Astrocyte (in vitro differentiated cells and primary cell): ENCODE data around the gene RALGAPA1. TPM values are rescaled to one million over a fixed set of nuclear protein-coding genes. Genes with fewer than 3 reads are reported as not detected.

Experiments used
- DNase-seq: peaks from one replicate; pipeline ENCODE4 v3.0.0-alpha.2; 2010; ENCODE audit warnings: low read depth
- FAIRE-seq: peaks from 2 replicates; lab custom pipeline; 2011; peaks lifted over from hg19 to GRCh38; lab: Jason Lieb, UNC
- H2AFZ ChIP-seq: 2 replicates; pipeline ENCODE4 v1.6.0; 2012; ENCODE audit warnings: low read depth, low read length, inconsistent platforms
- H3K27ac ChIP-seq: 2 replicates; pipeline ENCODE4 v1.5.1; 2011; ENCODE audit warnings: low read depth, low read length, inconsistent platforms
- H3K27me3 ChIP-seq: 2 replicates; pipeline ENCODE4 v1.6.0; 2011; ENCODE audit warnings: low read length, inconsistent platforms; ENCODE audit not compliant: insufficient read depth
- H3K36me3 ChIP-seq: 2 replicates; pipeline ENCODE4 v1.5.1; 2011; ENCODE audit warnings: low read length, inconsistent platforms; ENCODE audit not compliant: insufficient read depth
- H3K4me1 ChIP-seq: 2 replicates; pipeline ENCODE4 v1.5.1; 2011; ENCODE audit warnings: low read length, inconsistent platforms; ENCODE audit not compliant: insufficient read depth
- H3K4me2 ChIP-seq: 2 replicates; pipeline ENCODE4 v1.6.0; 2012; ENCODE audit warnings: low read length, inconsistent platforms
- H3K4me3 ChIP-seq: 2 replicates; pipeline ENCODE4 v1.5.1; 2011; ENCODE audit warnings: low read depth, mild to moderate bottlenecking, low read length, inconsistent platforms; ENCODE audit not compliant: insufficient read depth
- H3K79me2 ChIP-seq: 2 replicates; pipeline ENCODE4 v1.6.0; 2012; ENCODE audit warnings: mild to moderate bottlenecking, low read length, inconsistent platforms; ENCODE audit not compliant: insufficient read depth
- H3K9ac ChIP-seq: 2 replicates; pipeline ENCODE4 v1.6.0; 2012; ENCODE audit warnings: mild to moderate bottlenecking, low read length, inconsistent platforms
- H3K9me3 ChIP-seq: 2 replicates; pipeline ENCODE4 v1.5.1; 2012; ENCODE audit warnings: low read depth, mild to moderate bottlenecking, low read length, inconsistent platforms; ENCODE audit not compliant: insufficient read depth
- H4K20me1 ChIP-seq: 2 replicates; pipeline ENCODE4 v1.6.0; 2012; ENCODE audit warnings: low read length, inconsistent platforms; ENCODE audit not compliant: insufficient read depth
- H3K27ac Mint-ChIP-seq: one replicate; pipeline ENCODE4 v1.8.0; 2021; ENCODE audit warnings: mild to moderate bottlenecking, mixed read lengths; ENCODE audit not compliant: unreplicated experiment
- H3K27me3 Mint-ChIP-seq: one replicate; pipeline ENCODE4 v1.8.0; 2021; ENCODE audit warnings: low read depth, mixed read lengths; ENCODE audit not compliant: unreplicated experiment
- H3K36me3 Mint-ChIP-seq: one replicate; pipeline ENCODE4 v1.8.0; 2021; ENCODE audit warnings: low read depth, mixed read lengths; ENCODE audit not compliant: unreplicated experiment
- H3K4me1 Mint-ChIP-seq: one replicate; pipeline ENCODE4 v1.8.0; 2021; ENCODE audit warnings: low read depth, mixed read lengths; ENCODE audit not compliant: unreplicated experiment
- H3K4me3 Mint-ChIP-seq: one replicate; pipeline ENCODE4 v1.8.0; 2021; ENCODE audit warnings: mild to moderate bottlenecking, moderate library complexity, mixed read lengths; ENCODE audit not compliant: unreplicated experiment
- H3K9me3 Mint-ChIP-seq: one replicate; pipeline ENCODE4 v1.8.0; 2021; ENCODE audit warnings: mild to moderate bottlenecking, mixed read lengths; ENCODE audit not compliant: unreplicated experiment
- CTCF ChIP-seq: IDR thresholded peaks from 2 replicates; pipeline ENCODE4 v1.5.1; 2011; ENCODE audit warnings: low read depth, mild to moderate bottlenecking, inconsistent platforms, low read length, moderate library complexity; ENCODE audit not compliant: insufficient read depth
- EZH2 ChIP-seq: IDR thresholded peaks from 2 replicates; pipeline ENCODE4 v1.6.1; 2012; ENCODE audit warnings: mild to moderate bottlenecking, low read length, inconsistent platforms; ENCODE audit not compliant: insufficient read depth
- total RNA-seq: library from RNA; stranded (reverse); gene quantifications from 2 replicates; pipeline ENCODE4 v1.2.1, GENCODE V29; 2021

The RALGAPA1 gene
- total RNA-seq, 1 donor from 2014 or later, result 24.8 TPM

- Histone ChIP-seq H2AFZ (no peak overlapping the region), H3K36me3 (no peaks in the 10 kb centered on the region), H3K27me3 (no peaks in the 10 kb centered on the region), H3K4me2 (no peak overlapping the region), H3K79me2 (no peaks in the 10 kb centered on the region), H3K9me3 (no peaks in the 10 kb centered on the region), H3K4me3 (no peak overlapping the region), H3K4me1 (no peaks in the 10 kb centered on the region), H3K27ac (no peak overlapping the region), H4K20me1 (no peaks in the 10 kb centered on the region), H3K9ac (no peak overlapping the region)
- no peaks in the 10 kb centered on the region for H3K36me3 Mint-ChIP-seq
- FAIRE-seq (no peak), DNase-seq (no peak)
- H3K27ac Mint-ChIP-seq, result no peak overlapping the region
- no peak overlapping the region for H3K4me3 Mint-ChIP-seq
- no peaks in the 10 kb centered on the region for H3K4me1 Mint-ChIP-seq
- H3K27me3 Mint-ChIP-seq, result no peaks in the 10 kb centered on the region
- peaks cover 11% of the 10 kb centered on the region for H3K9me3 Mint-ChIP-seq
- TF ChIP-seq CTCF (no peak), EZH2 (no peak)
Observed at GRCh38 chr14:35499180-35499579, 309.9 kb downstream of the RALGAPA1 start.

GRCh38 chr14:35495278-35495677 is 313.8 kb downstream of the RALGAPA1 start:
- H3K27me3 Mint-ChIP-seq, result no peaks in the 10 kb centered on the region
- no peaks in the 10 kb centered on the region for H3K9me3 ChIP-seq
- H3K9me3 Mint-ChIP-seq, result peaks cover 15% of the 10 kb centered on the region
- H3K27ac ChIP-seq, result no peak overlapping the region
- TF ChIP-seq EZH2, result no peak
- TF ChIP-seq CTCF, result no peak
- H3K27me3 ChIP-seq, result no peaks in the 10 kb centered on the region
- no peaks in the 10 kb centered on the region for H4K20me1 ChIP-seq
- FAIRE-seq, result no peak
- H2AFZ ChIP-seq, result no peak overlapping the region
- no peak overlapping the region for H3K4me2 ChIP-seq
- no peak overlapping the region for H3K4me3 ChIP-seq
- no peaks in the 10 kb centered on the region for H3K36me3 ChIP-seq
- H3K4me3 Mint-ChIP-seq, result no peak overlapping the region
- H3K36me3 Mint-ChIP-seq, result no peaks in the 10 kb centered on the region
- no peak for DNase-seq
- no peaks in the 10 kb centered on the region for H3K4me1 Mint-ChIP-seq
- H3K9ac ChIP-seq, result no peak overlapping the region
- no peaks in the 10 kb centered on the region for H3K4me1 ChIP-seq
- H3K79me2 ChIP-seq, result no peaks in the 10 kb centered on the region
- no peak overlapping the region for H3K27ac Mint-ChIP-seq

GRCh38 chr14:35492569-35493014 is 316.5 kb downstream of the RALGAPA1 start:
- H3K4me1 Mint-ChIP-seq, result no peaks in the 10 kb centered on the region
- FAIRE-seq (no peak), DNase-seq (no peak)
- H3K27me3 Mint-ChIP-seq, result no peaks in the 10 kb centered on the region
- H3K27ac Mint-ChIP-seq, result no peak overlapping the region
- no peaks in the 10 kb centered on the region for H3K36me3 Mint-ChIP-seq
- Histone ChIP-seq H3K9ac (no peak overlapping the region), H3K4me1 (no peaks in the 10 kb centered on the region), H4K20me1 (no peaks in the 10 kb centered on the region), H2AFZ (no peak overlapping the region), H3K36me3 (no peaks in the 10 kb centered on the region), H3K27me3 (no peaks in the 10 kb centered on the region), H3K4me3 (no peak overlapping the region), H3K27ac (no peak overlapping the region), H3K4me2 (no peak overlapping the region), H3K9me3 (no peaks in the 10 kb centered on the region), H3K79me2 (no peaks in the 10 kb centered on the region)
- peaks cover 12% of the 10 kb centered on the region for H3K9me3 Mint-ChIP-seq
- H3K4me3 Mint-ChIP-seq, result no peak overlapping the region
- TF ChIP-seq CTCF (no peak), EZH2 (no peak)
